ENCODE data around the gene KLHDC7A. TPM values are rescaled to one million over a fixed set of nuclear protein-coding genes. Genes with fewer than 3 reads are reported as not detected.

Gene KLHDC7A
- 0.36 TPM in 1 of 2 replicates, not detected in the other for total RNA-seq

DNA sequence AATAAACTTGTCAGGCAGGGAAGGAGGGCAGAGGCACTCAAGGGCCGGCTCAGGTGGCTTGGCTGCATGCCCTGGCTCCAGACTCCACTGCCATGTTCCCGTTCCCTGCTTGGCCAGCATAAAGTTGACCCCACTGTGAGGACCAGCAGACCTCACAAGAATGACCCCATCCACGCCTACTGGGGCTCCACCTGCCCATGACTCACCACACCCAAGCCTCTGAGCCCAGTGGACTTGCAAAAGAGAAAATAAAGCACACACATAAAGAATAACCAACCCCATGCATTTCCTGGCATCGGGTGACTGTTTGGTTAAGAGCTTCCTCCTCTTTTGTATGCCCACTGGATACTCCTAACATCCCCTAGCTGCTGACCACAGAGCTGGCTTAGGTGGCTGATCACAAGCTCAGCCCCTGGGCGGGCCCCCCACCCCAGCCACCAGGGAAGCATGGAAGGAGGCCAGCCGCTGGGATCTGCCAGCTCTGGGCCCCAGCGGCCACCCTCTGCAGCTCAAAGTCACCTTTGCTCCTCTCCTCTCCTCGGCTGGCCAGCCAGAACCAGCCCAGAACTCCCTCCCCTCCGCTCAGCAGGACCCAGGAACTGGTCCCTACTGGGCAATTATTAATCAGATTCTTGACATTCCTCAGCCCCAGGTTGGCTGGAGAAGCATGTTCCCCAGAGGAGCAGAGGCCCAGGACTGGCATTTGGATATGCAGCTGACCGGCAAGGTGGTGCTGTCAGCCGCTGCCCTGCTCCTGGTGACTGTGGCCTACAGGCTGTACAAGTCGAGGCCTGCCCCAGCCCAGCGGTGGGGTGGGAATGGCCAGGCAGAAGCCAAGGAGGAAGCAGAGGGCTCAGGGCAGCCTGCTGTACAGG is at the start of gene KLHDC7A:
Gene KLHDC7A (plus strand): TSS at position 616 of the 875 bp plus-strand sequence. CDS start 52 bp downstream, at position 668.

Other genes with a start within 250 kb of the KLHDC7A start
- gene PAX7, start 149.9 kb downstream of the KLHDC7A start, total RNA-seq: not detected in 2 replicates

Data from nasal cavity respiratory epithelium epithelial cell of viscerocranial mucosa (primary cell).